HepG2 (cell line): ENCODE results near the gene DSTYK. TPM values are rescaled to one million over a fixed set of nuclear protein-coding genes. Genes with fewer than 3 reads are reported as not detected.

ENCODE experiments used
- BATF2 ChIP-seq: sonication (generic); formaldehyde crosslinking; IDR thresholded peaks from 2 replicates; pipeline ENCODE4 v1.8.0; 2022; ENCODE audit warnings: mild to moderate bottlenecking, missing genetic modification reagents, moderate library complexity
- CBX1 ChIP-seq: IDR thresholded peaks from one replicate; pipeline ENCODE4 v1.6.1; 2016; ENCODE audit warnings: antibody characterized with exemption, low read depth
- CSRNP2 ChIP-seq: sonication (generic); formaldehyde crosslinking; conservative IDR thresholded peaks from 2 replicates; pipeline ENCODE4 v1.8.0; 2022; ENCODE audit warnings: low read depth, missing genetic modification reagents
- DNMT3B ChIP-seq: conservative IDR thresholded peaks from 2 replicates; pipeline ENCODE4 v1.6.1; 2016; ENCODE audit warnings: missing biosample characterization, control low read depth
- HCFC1 ChIP-seq: fragments of 150-350 bp; IDR thresholded peaks from 2 replicates; pipeline ENCODE4 v1.6.1; 2014; ENCODE audit warnings: low read depth, low read length
- HNF4G ChIP-seq, 2 experiments: sonication (generic) in 1 of 2; formaldehyde crosslinking in 1 of 2; IDR thresholded peaks; 2 replicates each; pipeline versions ENCODE4 v1.4.0 to v1.6.1; 2011 to 2020; ENCODE audit warnings: borderline replicate concordance in 2 of 2, low read depth in 2 of 2, mild to moderate bottlenecking in 2 of 2, low read length in 1 of 2, missing genetic modification reagents in 1 of 2, moderate library complexity in 1 of 2
- IRF9 ChIP-seq: sonication (generic); formaldehyde crosslinking; IDR thresholded peaks from 2 replicates; pipeline ENCODE4 v1.8.0; 2022; ENCODE audit warnings: missing genetic modification reagents, mild to moderate bottlenecking, borderline replicate concordance
- KLF12 ChIP-seq: sonication (generic); formaldehyde crosslinking; IDR thresholded peaks from 2 replicates; pipeline ENCODE4 v1.4.0; 2020; ENCODE audit warnings: missing genetic modification reagents, borderline replicate concordance
- KLF15 ChIP-seq: sonication (generic); formaldehyde crosslinking; IDR thresholded peaks from 2 replicates; pipeline ENCODE4 v1.8.1; 2023; ENCODE audit warnings: borderline replicate concordance, mild to moderate bottlenecking, inconsistent platforms, missing genetic modification reagents, mixed read lengths
- MTA3 ChIP-seq: sonication (generic); formaldehyde crosslinking; IDR thresholded peaks from 2 replicates; pipeline ENCODE4 v1.4.0; 2020; ENCODE audit warnings: missing genetic modification reagents
- RAD51 ChIP-seq: fragments of 450-650 bp; IDR thresholded peaks from 2 replicates; pipeline ENCODE4 v1.6.1; 2016; ENCODE audit warnings: borderline replicate concordance
- RFXAP ChIP-seq: sonication (generic); formaldehyde crosslinking; IDR thresholded peaks from 2 replicates; pipeline ENCODE4 v1.4.0; 2020; ENCODE audit warnings: missing genetic modification reagents, borderline replicate concordance
- SSRP1 ChIP-seq: IDR thresholded peaks from 2 replicates; pipeline ENCODE4 v1.6.1; 2016; ENCODE audit warnings: control low read depth
- SUZ12 ChIP-seq: fragments of 150-350 bp; IDR thresholded peaks from 2 replicates; pipeline ENCODE4 v1.6.1; 2014; ENCODE audit warnings: low read depth, low read length
- U2AF1 ChIP-seq: fragments of 200-400 bp; formaldehyde crosslinking; optimal IDR thresholded peaks from 2 replicates; pipeline ENCODE3; 2017; ENCODE audit warnings: mild to moderate bottlenecking, low read depth, low read length
- ZBTB7B ChIP-seq: sonication (generic); formaldehyde crosslinking; IDR thresholded peaks from 2 replicates; pipeline ENCODE4 v1.4.0; 2020; ENCODE audit warnings: missing genetic modification reagents
- ZNF124 ChIP-seq: sonication (generic); formaldehyde crosslinking; IDR thresholded peaks from 2 replicates; pipeline ENCODE4 v1.4.0; 2020; ENCODE audit warnings: missing genetic modification reagents
- ZNF280D ChIP-seq: sonication (generic); formaldehyde crosslinking; IDR thresholded peaks from 2 replicates; pipeline ENCODE4 v1.5.1; 2020; ENCODE audit warnings: mild to moderate bottlenecking, missing genetic modification reagents
- ZNF513 ChIP-seq: sonication (generic); formaldehyde crosslinking; conservative IDR thresholded peaks from 2 replicates; pipeline ENCODE4 v1.5.0; 2020; ENCODE audit warnings: missing genetic modification reagents
- ZNF569 ChIP-seq: sonication (generic); formaldehyde crosslinking; IDR thresholded peaks from 2 replicates; pipeline ENCODE4 v1.5.0; 2020; ENCODE audit warnings: mild to moderate bottlenecking, missing genetic modification reagents, moderate library complexity, borderline replicate concordance
- ZNF782 ChIP-seq: sonication (generic); formaldehyde crosslinking; IDR thresholded peaks from 2 replicates; pipeline ENCODE4 v1.4.0; 2020; ENCODE audit warnings: missing genetic modification reagents, mild to moderate bottlenecking, borderline replicate concordance
- polyA plus RNA-seq, 8 experiments: library from polyadenylated mRNA; depleted of rRNA in 3 of 8; stranded (reverse) in 7 of 8; unstranded in 1 of 8; fragments of >200 nt; fragmentation: Illumina TruSeq in 4 of 8; extraction: Trizol in 4 of 8; gene quantifications; 2 replicates each; pipeline versions ENCODE4 v1.2.1 to v1.2.3, GENCODE V29; 2011 to 2016; ENCODE audit warnings: low read depth in 4 of 8, missing spikeins in 1 of 8, mixed read lengths in 1 of 8; ENCODE audit not compliant: insufficient read depth in 1 of 8
- total RNA-seq, 5 experiments: library from RNA; depleted of rRNA; stranded (reverse); fragments of >200 nt; fragmentation: Illumina TruSeq; extraction: Trizol; gene quantifications; 2 replicates each; pipeline ENCODE4 v1.2.3, GENCODE V29; 2016; ENCODE audit warnings: low read depth in 1 of 5

The DSTYK gene
- total and polyA plus RNA-seq, 2 of the 13 experiments (the other 11 are each of a cell fraction or from before 2014, with no cell fraction given), result 2.6 to 4.8 TPM

GRCh38 chr1:205211169-205211838, at the start of gene DSTYK (continued):
- TF ChIP-seq ZNF280D (CRISPR knock-in tag) (peak; percentile 61; the same call in 1 of the 2 replicates), KLF12 (CRISPR knock-in tag) (0 out of 2 replicates have a peak, but pooled peaks have one; percentile 6), ZNF569 (no peak), ZNF513 (CRISPR knock-in tag) (0 out of 2 replicates have a peak, but pooled peaks have one; percentile 95), CBX1 (peak; percentile 60), ZNF124 (CRISPR knock-in tag) (peak; percentile 96), ZNF782 (peak; percentile 59; the same call in 1 of the 2 replicates), KLF15 (CRISPR knock-in tag) (peak; percentile 60; the same call in 1 of the 2 replicates), SSRP1 (CRISPR knock-in tag) (0 out of 2 replicates have a peak, but pooled peaks have one; percentile 80), SUZ12 (peak; percentile 72), RAD51 (no peak), BATF2 (CRISPR knock-in tag) (peak; percentile 80), HCFC1 (peak; percentile 96), IRF9 (peak; percentile 78), RFXAP (CRISPR knock-in tag) (peak; percentile 77; the same call in 1 of the 2 replicates), MTA3 (CRISPR knock-in tag) (0 out of 2 replicates have a peak, but pooled peaks have one; percentile 76), U2AF1 (peak; percentile 66), CSRNP2 (CRISPR knock-in tag) (no peak), ZBTB7B (CRISPR knock-in tag) (peak; percentile 70; the same call in 1 of the 2 replicates), HNF4G (IDR thresholded peaks at IDR 0.05; ENCODE audit: borderline replicate concordance, low read depth, low read length) (peak; percentile 3; the same call in 1 of the 2 replicates), HNF4G (CRISPR knock-in tag; IDR thresholded peaks at IDR 0.05; ENCODE audit: borderline replicate concordance, low read depth) (no peak), DNMT3B (CRISPR knock-in tag) (peak; percentile 81; the same call in 1 of the 2 replicates)
